ENCODE results near the gene SLC9B1.

Gene SLC9B1, protein sequence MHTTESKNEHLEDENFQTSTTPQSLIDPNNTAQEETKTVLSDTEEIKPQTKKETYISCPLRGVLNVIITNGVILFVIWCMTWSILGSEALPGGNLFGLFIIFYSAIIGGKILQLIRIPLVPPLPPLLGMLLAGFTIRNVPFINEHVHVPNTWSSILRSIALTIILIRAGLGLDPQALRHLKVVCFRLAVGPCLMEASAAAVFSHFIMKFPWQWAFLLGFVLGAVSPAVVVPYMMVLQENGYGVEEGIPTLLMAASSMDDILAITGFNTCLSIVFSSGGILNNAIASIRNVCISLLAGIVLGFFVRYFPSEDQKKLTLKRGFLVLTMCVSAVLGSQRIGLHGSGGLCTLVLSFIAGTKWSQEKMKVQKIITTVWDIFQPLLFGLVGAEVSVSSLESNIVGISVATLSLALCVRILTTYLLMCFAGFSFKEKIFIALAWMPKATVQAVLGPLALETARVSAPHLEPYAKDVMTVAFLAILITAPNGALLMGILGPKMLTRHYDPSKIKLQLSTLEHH

GRCh38 chr4:103019308-103020124, at the start of gene SLC9B1:
TSS of gene SLC9B1 (minus strand) at chr4:103019705. CDS start at chr4:102991711, 27,994 bp downstream.
- DNase-seq, result peak; percentile 70

GRCh38 chr4:103067841-103068547, 48.5 kb upstream of the SLC9B1 start:
- no peak for DNase-seq

DNA sequence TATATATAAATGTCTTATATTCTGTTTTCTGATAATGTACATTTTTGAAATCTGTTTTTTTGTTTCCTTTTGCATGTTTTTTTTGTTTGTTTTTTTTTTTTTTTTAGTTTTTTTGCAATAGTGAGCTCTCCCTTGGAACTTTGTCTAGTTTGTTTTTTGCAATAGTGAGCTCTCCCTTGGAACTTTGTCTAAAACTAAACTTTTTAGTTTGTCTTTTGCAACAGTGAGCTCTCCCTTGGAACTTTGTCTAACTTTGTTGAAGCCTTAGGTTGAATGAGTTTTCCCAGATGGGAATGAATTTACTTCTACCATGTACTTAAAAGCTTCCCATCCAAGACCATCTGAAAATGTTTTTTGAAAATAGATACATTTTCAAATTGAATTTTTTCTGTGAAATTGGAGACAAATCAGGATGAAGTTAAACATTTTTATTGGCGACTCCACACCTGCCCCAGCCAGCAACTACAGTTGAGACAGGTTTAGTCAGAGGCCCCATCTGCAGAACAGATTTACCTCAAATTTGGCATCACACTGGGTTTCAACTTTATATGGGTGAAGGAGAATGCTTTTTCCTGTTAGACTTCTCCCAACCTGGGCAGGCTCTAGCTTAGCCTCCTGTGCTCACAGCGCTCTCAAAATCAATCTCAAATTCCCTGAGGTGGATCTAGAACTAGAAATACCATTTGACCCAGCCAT, 41.1 kb upstream of the SLC9B1 start:
- no peak for DNase-seq

- no peak for DNase-seq
Observed at GRCh38 chr4:103054030-103054429, 34.5 kb upstream of the SLC9B1 start.

DNA sequence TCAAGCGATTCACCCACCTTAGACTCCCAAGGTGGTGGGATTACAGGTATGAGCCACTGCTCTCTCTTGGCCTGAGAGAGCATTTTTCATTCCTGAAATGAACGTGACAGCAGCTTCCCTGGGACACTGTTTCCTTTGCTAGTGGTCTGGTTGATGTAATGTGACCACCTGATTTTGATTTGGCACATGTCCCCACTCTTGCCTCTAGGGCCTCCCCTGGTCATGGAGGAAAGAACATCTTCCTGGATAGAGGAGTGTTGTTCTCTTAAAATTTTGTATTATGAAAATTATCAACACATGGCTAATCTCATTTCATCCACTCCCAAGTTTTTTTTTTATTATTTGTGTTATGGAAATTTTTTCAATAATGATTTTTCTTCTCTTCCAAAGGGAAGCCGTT, 33.3 kb upstream of the SLC9B1 start:
- no peak for DNase-seq

DNA sequence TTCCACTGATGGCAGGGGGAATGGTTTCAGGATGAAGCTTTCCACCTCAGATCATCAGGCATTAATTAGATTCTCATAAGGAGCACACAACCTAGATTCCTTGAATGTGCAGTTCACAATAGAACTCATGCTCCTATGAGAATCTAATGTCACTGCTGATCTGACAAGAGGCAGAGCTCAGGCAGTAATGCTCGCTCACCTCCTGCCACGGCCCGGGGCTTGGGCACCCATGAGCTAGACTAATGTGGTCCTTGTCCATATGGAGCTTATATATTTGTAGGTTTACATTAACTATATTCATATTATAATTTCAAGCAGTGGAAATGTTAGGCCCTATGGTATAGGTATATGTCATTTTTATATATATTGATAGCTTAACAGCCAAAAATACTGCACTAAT, 32.6 kb upstream of the SLC9B1 start:
- DNase-seq, result no peak

- DNase-seq, result no peak
Observed at GRCh38 chr4:103050736-103051436, 31.4 kb upstream of the SLC9B1 start.

GRCh38 chr4:103046416-103047290, 27.1 kb upstream of the SLC9B1 start:
- no peak for DNase-seq

GRCh38 chr4:103044183-103044582, 24.7 kb upstream of the SLC9B1 start:
- DNase-seq, result no peak

GRCh38 chr4:103036169-103036568, 16.7 kb upstream of the SLC9B1 start:
- DNase-seq, result no peak

DNA sequence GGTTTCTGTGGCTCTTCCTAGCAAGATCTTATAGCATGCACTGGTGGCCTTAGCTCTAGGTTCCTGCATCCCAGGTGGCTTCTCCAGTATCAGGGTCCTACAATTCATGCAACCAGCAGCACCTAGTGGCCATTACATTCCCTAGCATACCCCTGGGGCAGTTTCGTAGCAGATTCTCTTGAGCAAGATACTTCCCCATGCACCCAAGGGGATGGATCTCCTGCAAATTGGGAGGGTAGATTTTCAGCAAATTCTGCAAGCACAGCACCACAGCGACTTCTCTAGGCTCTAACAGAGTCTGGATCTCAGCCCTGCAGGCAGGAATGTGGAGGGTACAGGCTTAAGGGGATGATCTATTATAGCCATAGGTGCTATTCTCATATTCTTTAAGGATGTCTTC, 13.1 kb upstream of the SLC9B1 start:
- no peak for DNase-seq

GRCh38 chr4:103030791-103031190, 11.3 kb upstream of the SLC9B1 start:
- DNase-seq, result no peak

DNA sequence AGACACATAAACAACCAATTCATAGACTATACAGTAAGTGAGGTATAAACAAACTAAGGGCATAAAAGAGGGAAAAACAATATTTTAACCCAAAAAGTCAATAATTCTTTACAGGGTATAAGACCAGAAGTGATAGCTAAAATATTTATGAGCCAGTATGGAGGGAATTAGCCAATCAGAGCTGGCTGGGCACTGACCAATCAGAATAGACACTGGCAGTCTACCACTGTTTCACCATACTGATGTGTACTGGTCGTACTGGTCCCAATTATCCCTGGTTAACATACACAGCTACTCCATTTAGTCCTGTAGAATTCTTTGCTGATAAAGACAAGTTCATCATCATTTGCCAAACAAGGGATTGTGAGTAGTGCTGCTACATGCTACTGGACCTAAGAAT, 9.8 kb upstream of the SLC9B1 start:
- DNase-seq, result no peak

- no peak for DNase-seq
Observed at GRCh38 chr4:103026868-103027267, 7.4 kb upstream of the SLC9B1 start.

GRCh38 chr4:103024996-103025395, 5.5 kb upstream of the SLC9B1 start:
- no peak for DNase-seq

GRCh38 chr4:103021120-103021519, 1.6 kb upstream of the SLC9B1 start:
- DNase-seq, result no peak

- no peak for DNase-seq
Observed at GRCh38 chr4:103018391-103019307, 856 bp downstream of the SLC9B1 start.

- DNase-seq, result no peak
Observed at GRCh38 chr4:103012551-103012950, 7.0 kb downstream of the SLC9B1 start.

DNA sequence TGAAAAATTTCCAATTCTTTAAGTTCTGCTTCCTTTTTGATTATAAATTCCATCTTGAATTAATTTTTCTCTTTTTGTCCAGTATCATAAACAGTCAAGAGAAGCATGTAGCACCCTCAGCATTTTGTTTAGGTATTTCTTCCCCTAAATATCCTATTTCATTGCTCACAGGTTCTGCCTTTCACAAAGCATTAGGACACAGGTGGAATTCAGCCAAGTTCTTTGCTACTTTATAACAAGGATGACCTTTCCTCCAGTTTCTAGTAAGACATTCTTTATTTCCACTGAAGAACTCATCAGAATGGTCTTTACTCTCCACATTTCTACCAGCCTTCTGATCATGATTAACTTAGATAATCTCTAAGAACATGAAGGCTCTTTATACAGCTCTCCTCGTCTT, 7.4 kb downstream of the SLC9B1 start:
- no peak for DNase-seq

Measured in GOT3 (cell line).